ENCODE measurements around the gene IFNA21.
"Not testable (repeated sequence)": the region's sequence is repeated elsewhere in the genome, so short reads cannot be mapped to it uniquely, and the experiment has no call there.

The IFNA21 gene

DNA sequence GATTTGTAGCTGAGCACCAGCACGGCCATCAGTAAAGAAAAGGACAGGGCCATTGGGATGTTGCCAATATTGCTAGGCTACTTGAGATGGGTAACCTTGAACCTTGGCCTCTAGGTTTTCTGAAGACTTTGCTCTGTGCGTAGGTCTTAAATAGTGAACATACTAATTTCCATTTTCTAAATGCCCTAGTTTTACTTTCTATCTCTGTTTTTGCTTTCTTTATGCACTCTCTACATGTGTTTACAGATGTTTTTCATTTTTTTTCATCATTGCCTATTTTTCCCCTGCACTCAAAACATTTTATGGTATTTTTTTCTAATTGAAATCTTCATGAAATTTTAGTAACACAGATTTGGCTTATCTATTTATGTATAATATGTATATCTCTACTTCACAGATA lies at the start of gene IFNA21:
Gene IFNA21, minus strand, starts transcription at position 101 of the 400 bp plus-strand sequence. Its CDS starts 48 bp downstream, at position 53.
- H3K4me1 ChIP-seq (ENCODE audit: control insufficient read depth in 1 of 2, insufficient read depth in 1 of 2, low read depth in 1 of 2, low read length in 1 of 2); H3K36me3 ChIP-seq; H3K27ac ChIP-seq; H3K27me3 ChIP-seq; H3K9me3 ChIP-seq; H3K4me3 ChIP-seq (ENCODE audit: low read depth in 1 of 2, low read length in 1 of 2): not testable (repeated sequence)

DNA sequence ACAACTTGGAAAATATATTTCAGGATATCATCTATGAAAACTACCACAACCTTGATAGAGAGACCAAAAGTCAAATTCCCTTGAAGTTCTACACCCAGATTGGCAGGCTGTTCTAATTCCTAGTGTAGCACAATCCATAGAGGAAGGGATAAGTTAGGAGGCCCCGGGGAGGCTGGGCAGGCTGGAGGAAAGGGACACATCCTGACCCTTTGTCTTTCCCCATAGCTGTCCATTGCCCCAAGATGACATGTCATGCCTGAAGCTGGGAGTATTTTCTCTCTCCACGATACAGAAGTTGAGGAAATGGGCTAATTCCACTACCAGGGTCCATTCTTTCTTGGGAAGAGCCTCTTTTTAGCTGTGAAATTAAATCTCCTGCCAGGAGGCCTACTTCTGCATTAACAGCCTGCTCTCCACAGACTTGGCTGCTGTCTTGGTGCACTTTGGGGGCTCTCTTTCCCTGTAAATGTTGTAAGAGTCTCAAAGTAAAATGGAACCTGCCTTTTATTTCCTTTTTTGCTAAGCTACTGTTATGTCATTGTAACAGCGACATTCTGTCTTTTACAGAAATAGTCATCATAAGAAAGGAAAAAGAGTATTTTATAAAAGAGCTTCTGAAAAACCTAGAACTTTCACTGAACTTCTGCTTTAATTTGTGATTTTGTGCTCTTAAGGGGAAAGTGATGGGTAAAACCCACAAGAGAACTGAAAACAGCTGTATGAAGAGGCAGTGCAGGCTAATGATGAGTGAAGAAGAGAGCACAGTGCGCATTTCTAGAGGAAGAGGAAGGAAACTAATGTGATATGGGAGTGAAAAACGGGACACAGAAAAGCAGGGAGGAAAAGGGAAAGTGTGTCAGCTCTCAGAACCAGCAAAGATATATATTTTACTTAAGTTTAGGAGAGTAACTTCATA lies 47.2 kb upstream of the IFNA21 start:
- H3K4me1 ChIP-seq (ENCODE audit: control insufficient read depth in 1 of 2, insufficient read depth in 1 of 2, low read depth in 1 of 2, low read length in 1 of 2); H3K27ac ChIP-seq; H3K4me3 ChIP-seq (ENCODE audit: low read depth in 1 of 2, low read length in 1 of 2); H3K9me3 ChIP-seq; H3K36me3 ChIP-seq; H3K27me3 ChIP-seq: not testable (repeated sequence)
- TF ChIP-seq, protein P1, sequence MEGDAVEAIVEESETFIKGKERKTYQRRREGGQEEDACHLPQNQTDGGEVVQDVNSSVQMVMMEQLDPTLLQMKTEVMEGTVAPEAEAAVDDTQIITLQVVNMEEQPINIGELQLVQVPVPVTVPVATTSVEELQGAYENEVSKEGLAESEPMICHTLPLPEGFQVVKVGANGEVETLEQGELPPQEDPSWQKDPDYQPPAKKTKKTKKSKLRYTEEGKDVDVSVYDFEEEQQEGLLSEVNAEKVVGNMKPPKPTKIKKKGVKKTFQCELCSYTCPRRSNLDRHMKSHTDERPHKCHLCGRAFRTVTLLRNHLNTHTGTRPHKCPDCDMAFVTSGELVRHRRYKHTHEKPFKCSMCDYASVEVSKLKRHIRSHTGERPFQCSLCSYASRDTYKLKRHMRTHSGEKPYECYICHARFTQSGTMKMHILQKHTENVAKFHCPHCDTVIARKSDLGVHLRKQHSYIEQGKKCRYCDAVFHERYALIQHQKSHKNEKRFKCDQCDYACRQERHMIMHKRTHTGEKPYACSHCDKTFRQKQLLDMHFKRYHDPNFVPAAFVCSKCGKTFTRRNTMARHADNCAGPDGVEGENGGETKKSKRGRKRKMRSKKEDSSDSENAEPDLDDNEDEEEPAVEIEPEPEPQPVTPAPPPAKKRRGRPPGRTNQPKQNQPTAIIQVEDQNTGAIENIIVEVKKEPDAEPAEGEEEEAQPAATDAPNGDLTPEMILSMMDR (IDR thresholded peaks at IDR 0.05) = peak; percentile 25

DNA sequence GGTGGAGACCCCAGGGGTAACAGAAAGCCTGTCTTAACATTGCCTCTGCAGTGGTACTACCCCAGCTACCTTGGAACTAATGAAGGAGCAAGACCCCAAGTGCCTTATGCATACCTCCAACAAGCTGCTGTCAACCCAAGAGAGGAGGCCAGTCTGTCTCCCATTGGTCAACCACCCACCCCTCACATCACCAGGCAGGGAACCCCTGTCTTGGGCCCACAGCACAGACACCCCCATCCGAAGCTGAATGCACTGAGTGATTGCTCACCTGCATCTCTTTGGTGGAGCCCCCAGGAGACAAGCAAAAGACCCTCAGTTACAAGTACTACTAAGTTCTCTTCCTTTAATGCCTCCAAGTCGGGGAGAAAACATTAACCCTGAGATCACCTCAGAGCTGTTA lies 45.7 kb upstream of the IFNA21 start:
- H3K27ac ChIP-seq; H3K4me3 ChIP-seq (ENCODE audit: low read depth in 1 of 2, low read length in 1 of 2); H3K4me1 ChIP-seq (ENCODE audit: control insufficient read depth in 1 of 2, insufficient read depth in 1 of 2, low read depth in 1 of 2, low read length in 1 of 2); H3K36me3 ChIP-seq; H3K27me3 ChIP-seq; H3K9me3 ChIP-seq: not testable (repeated sequence)

DNA sequence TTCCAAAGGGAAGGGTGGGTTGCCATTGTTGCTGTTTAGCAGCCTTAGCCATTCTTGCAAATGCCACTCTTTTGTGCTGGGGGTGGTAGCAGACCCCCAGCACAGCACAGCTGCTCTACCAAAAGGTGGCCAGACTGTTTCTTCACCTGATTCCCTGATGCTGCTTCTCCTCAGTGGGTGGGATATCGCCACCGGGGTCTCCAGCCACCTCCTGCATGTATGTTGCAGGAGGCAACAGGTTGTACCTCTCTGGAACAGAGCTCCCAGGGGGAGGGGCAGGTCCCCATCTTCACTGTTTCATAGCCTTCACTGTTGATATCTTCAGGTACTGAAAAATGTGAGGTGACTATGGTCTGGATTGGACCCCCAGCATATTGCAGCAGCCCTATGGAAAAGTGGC lies 44.3 kb upstream of the IFNA21 start:
- H3K4me3 ChIP-seq (ENCODE audit: low read depth in 1 of 2, low read length in 1 of 2); H3K4me1 ChIP-seq (ENCODE audit: control insufficient read depth in 1 of 2, insufficient read depth in 1 of 2, low read depth in 1 of 2, low read length in 1 of 2); H3K9me3 ChIP-seq; H3K27ac ChIP-seq; H3K36me3 ChIP-seq; H3K27me3 ChIP-seq: not testable (repeated sequence)

DNA sequence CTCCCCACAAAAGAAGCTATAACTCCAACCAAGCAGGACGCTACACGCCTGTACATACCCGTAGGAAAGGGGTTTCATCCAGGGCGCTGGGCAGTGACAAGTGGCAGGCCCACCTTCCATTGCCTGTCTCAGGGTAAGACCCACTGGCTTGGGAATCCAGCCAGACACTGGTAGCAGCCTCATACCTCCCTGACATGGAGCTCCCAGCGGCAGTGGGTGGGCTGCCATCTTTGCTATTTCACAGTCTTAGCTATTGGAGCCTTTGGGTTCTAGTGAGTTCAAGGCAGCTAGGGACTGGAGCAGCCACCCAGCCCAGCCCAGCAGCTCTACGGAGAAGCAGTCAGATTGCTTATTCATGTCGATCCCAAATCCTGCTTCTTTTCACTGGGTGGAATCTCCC lies 43.9 kb upstream of the IFNA21 start:
- Histone ChIP-seq H3K27ac (no peak overlapping the region), H3K27me3 (no peaks in the 10 kb centered on the region), H3K4me1 (ENCODE audit: control insufficient read depth in 1 of 2, insufficient read depth in 1 of 2, low read depth in 1 of 2, low read length in 1 of 2) (no peaks in the 10 kb centered on the region), H3K4me3 (ENCODE audit: low read depth in 1 of 2, low read length in 1 of 2) (no peak overlapping the region), H3K9me3 (no peaks in the 10 kb centered on the region), H3K36me3 (no peaks in the 10 kb centered on the region)
- TF ChIP-seq, protein P1 (IDR thresholded peaks at IDR 0.05) = no peak

DNA sequence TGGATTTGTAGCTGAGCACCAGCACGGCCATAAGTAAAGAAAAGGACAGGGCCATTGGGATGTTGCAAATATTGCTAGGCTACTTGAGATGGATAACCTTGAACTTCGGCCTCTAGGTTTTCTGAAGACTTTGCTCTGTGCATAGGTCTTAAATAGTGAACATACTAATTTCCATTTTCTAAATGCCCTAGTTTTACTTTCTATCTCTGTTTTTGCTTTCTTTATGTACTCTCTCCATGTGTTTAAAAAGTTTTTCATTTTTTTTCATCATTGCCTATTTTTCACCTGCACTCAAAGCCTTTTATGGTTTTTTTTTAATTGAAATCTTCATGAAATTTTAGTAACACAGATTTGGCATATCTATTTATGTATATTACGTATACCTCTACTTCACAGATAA lies 40.6 kb upstream of the IFNA21 start, which contains the start of gene IFNA10:
Gene IFNA10, minus strand, starts transcription at position 101 of the 400 bp plus-strand sequence. Its CDS starts 46 bp downstream, at position 55.
- not testable (repeated sequence) for H3K4me1 ChIP-seq (ENCODE audit: control insufficient read depth in 1 of 2, insufficient read depth in 1 of 2, low read depth in 1 of 2, low read length in 1 of 2); H3K27me3 ChIP-seq; H3K27ac ChIP-seq; H3K9me3 ChIP-seq; H3K36me3 ChIP-seq; H3K4me3 ChIP-seq (ENCODE audit: low read depth in 1 of 2, low read length in 1 of 2)

DNA sequence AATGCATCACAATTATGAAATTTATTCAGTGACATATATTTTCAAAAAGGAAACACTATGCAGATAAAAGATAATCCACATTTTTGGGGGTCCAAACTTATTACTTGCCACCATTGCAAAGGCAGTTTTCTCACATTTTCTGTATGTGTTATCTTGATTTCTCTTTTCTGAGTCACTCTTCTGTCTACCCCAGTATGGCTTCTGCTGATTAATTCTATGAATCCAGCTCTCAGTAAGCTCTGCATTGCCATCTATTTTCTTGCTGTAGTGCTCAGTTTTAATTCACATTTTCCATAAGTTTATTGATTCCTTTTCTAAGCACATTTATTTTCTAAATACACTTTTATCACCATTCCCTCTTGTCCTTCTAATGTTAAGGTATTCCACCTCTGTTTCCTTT lies 38.7 kb upstream of the IFNA21 start:
- Histone ChIP-seq H3K27me3 (no peaks in the 10 kb centered on the region), H3K4me1 (ENCODE audit: control insufficient read depth in 1 of 2, insufficient read depth in 1 of 2, low read depth in 1 of 2, low read length in 1 of 2) (no peaks in the 10 kb centered on the region), H3K4me3 (ENCODE audit: low read depth in 1 of 2, low read length in 1 of 2) (no peak overlapping the region), H3K27ac (no peak overlapping the region), H3K9me3 (no peaks in the 10 kb centered on the region), H3K36me3 (no peaks in the 10 kb centered on the region)
- TF ChIP-seq, protein P1 (IDR thresholded peaks at IDR 0.05) = no peak

DNA sequence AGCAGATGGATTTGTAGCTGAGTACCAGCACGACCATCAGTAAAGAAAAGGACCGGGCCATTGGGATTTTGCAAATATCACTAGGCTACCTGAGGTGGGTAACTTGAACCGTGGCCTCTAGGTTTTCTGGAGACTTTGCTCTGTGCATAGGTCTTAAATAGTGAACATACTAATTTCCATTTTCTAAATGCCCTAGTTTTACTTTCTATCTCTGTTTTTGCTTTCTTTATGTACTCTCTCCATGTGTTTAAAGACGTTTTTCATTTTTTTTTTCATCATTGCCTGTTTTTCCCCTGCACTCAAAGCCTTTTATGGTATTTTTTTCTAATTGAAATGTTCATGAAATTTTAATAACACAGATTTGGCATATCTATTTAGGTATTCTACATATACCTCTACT lies 35.6 kb upstream of the IFNA21 start, which contains the start of gene IFNA7:
Gene IFNA7, minus strand, starts transcription at position 101 of the 400 bp plus-strand sequence. Its CDS starts 40 bp downstream, at position 61.
- not testable (repeated sequence) for H3K4me1 ChIP-seq (ENCODE audit: control insufficient read depth in 1 of 2, insufficient read depth in 1 of 2, low read depth in 1 of 2, low read length in 1 of 2); H3K4me3 ChIP-seq (ENCODE audit: low read depth in 1 of 2, low read length in 1 of 2); H3K27me3 ChIP-seq; H3K36me3 ChIP-seq; H3K27ac ChIP-seq; H3K9me3 ChIP-seq

Data from neutrophil (primary cell).